ENCODE data around the gene HERC3. TPM values are rescaled to one million over a fixed set of nuclear protein-coding genes. Genes with fewer than 3 reads are reported as not detected.

The HERC3 gene
- total and polyA plus RNA-seq, 2 experiments from 2014 or later: 2.2 to 2.4 TPM

DNA sequence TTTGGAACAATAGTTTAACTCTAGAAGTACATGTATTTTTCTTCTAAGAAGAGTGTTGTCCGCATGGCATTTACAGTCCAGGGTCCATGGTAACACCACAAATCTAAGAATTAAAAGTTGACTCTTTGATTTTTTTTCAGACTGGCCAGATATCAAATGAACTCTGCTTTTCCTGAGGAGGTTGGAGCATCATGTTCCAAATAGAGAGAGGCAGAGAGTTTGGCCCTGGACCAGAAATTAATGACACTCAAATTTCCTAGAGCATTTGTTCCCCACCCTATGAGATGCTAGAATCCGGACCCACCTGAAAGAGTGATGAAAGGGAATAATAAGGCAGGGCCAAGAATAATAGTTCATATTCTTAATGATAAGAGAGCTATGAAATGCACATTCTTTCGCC is 152.3 kb downstream of the HERC3 start:
- no peak overlapping the region for H3K4me3 ChIP-seq
- peaks cover 20% of the 10 kb centered on the region for H3K4me1 ChIP-seq (ENCODE audit: insufficient read depth)
- H4K20me1 ChIP-seq (replicated peaks; ENCODE audit: insufficient read depth): no peaks in the 10 kb centered on the region
- no peak overlapping the region for H3K4me2 ChIP-seq
- H3K27ac ChIP-seq (ENCODE audit: low read depth): no peak overlapping the region
- ATAC-seq (no peak), DNase-seq (ENCODE audit: low spot score) (no peak)
- peaks cover 20% of the 10 kb centered on the region for H3K36me3 Mint-ChIP-seq (ENCODE audit: low read depth)
- no peaks in the 10 kb centered on the region for H3F3A ChIP-seq (replicated peaks; ENCODE audit: low read depth)
- no peaks in the 10 kb centered on the region for H3K27me3 ChIP-seq (ENCODE audit: insufficient read depth)
- no peaks in the 10 kb centered on the region; the same call in 2 of the 3 replicates for H3K9me3 Mint-ChIP-seq
- H3K9me2 ChIP-seq (ENCODE audit: insufficient read depth): no peaks in the 10 kb centered on the region; the same call in 1 of the 2 replicates
- H3K4me1 Mint-ChIP-seq: peaks cover 20% of the 10 kb centered on the region
- peaks cover 6% of the 10 kb centered on the region; the same call in 1 of the 2 replicates for H3K36me3 ChIP-seq (ENCODE audit: insufficient read depth)
- H3K27ac Mint-ChIP-seq: no peak overlapping the region
- H3K79me2 ChIP-seq (replicated peaks; ENCODE audit: insufficient read depth): no peaks in the 10 kb centered on the region
- no peak overlapping the region for H3K4me3 Mint-ChIP-seq
- peaks cover 2% of the 10 kb centered on the region for H3K27me3 Mint-ChIP-seq (ENCODE audit: insufficient read depth, low read depth, poor library complexity)
- TF ChIP-seq, protein P1, sequence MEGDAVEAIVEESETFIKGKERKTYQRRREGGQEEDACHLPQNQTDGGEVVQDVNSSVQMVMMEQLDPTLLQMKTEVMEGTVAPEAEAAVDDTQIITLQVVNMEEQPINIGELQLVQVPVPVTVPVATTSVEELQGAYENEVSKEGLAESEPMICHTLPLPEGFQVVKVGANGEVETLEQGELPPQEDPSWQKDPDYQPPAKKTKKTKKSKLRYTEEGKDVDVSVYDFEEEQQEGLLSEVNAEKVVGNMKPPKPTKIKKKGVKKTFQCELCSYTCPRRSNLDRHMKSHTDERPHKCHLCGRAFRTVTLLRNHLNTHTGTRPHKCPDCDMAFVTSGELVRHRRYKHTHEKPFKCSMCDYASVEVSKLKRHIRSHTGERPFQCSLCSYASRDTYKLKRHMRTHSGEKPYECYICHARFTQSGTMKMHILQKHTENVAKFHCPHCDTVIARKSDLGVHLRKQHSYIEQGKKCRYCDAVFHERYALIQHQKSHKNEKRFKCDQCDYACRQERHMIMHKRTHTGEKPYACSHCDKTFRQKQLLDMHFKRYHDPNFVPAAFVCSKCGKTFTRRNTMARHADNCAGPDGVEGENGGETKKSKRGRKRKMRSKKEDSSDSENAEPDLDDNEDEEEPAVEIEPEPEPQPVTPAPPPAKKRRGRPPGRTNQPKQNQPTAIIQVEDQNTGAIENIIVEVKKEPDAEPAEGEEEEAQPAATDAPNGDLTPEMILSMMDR (conservative IDR thresholded peaks at IDR 0.05; ENCODE audit: low read depth in 2 of 2): no peak
- no peak for TF ChIP-seq ZNF331 (CRISPR knock-in tag; IDR thresholded peaks at IDR 0.05; ENCODE audit: low read depth)
- TF ChIP-seq ZNF114 (CRISPR knock-in tag; IDR thresholded peaks at IDR 0.05): no peak
- TF ChIP-seq, protein P2, sequence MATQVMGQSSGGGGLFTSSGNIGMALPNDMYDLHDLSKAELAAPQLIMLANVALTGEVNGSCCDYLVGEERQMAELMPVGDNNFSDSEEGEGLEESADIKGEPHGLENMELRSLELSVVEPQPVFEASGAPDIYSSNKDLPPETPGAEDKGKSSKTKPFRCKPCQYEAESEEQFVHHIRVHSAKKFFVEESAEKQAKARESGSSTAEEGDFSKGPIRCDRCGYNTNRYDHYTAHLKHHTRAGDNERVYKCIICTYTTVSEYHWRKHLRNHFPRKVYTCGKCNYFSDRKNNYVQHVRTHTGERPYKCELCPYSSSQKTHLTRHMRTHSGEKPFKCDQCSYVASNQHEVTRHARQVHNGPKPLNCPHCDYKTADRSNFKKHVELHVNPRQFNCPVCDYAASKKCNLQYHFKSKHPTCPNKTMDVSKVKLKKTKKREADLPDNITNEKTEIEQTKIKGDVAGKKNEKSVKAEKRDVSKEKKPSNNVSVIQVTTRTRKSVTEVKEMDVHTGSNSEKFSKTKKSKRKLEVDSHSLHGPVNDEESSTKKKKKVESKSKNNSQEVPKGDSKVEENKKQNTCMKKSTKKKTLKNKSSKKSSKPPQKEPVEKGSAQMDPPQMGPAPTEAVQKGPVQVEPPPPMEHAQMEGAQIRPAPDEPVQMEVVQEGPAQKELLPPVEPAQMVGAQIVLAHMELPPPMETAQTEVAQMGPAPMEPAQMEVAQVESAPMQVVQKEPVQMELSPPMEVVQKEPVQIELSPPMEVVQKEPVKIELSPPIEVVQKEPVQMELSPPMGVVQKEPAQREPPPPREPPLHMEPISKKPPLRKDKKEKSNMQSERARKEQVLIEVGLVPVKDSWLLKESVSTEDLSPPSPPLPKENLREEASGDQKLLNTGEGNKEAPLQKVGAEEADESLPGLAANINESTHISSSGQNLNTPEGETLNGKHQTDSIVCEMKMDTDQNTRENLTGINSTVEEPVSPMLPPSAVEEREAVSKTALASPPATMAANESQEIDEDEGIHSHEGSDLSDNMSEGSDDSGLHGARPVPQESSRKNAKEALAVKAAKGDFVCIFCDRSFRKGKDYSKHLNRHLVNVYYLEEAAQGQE (IDR thresholded peaks at IDR 0.05; ENCODE audit: unreplicated experiment): no peak
- TF ChIP-seq, protein P3, sequence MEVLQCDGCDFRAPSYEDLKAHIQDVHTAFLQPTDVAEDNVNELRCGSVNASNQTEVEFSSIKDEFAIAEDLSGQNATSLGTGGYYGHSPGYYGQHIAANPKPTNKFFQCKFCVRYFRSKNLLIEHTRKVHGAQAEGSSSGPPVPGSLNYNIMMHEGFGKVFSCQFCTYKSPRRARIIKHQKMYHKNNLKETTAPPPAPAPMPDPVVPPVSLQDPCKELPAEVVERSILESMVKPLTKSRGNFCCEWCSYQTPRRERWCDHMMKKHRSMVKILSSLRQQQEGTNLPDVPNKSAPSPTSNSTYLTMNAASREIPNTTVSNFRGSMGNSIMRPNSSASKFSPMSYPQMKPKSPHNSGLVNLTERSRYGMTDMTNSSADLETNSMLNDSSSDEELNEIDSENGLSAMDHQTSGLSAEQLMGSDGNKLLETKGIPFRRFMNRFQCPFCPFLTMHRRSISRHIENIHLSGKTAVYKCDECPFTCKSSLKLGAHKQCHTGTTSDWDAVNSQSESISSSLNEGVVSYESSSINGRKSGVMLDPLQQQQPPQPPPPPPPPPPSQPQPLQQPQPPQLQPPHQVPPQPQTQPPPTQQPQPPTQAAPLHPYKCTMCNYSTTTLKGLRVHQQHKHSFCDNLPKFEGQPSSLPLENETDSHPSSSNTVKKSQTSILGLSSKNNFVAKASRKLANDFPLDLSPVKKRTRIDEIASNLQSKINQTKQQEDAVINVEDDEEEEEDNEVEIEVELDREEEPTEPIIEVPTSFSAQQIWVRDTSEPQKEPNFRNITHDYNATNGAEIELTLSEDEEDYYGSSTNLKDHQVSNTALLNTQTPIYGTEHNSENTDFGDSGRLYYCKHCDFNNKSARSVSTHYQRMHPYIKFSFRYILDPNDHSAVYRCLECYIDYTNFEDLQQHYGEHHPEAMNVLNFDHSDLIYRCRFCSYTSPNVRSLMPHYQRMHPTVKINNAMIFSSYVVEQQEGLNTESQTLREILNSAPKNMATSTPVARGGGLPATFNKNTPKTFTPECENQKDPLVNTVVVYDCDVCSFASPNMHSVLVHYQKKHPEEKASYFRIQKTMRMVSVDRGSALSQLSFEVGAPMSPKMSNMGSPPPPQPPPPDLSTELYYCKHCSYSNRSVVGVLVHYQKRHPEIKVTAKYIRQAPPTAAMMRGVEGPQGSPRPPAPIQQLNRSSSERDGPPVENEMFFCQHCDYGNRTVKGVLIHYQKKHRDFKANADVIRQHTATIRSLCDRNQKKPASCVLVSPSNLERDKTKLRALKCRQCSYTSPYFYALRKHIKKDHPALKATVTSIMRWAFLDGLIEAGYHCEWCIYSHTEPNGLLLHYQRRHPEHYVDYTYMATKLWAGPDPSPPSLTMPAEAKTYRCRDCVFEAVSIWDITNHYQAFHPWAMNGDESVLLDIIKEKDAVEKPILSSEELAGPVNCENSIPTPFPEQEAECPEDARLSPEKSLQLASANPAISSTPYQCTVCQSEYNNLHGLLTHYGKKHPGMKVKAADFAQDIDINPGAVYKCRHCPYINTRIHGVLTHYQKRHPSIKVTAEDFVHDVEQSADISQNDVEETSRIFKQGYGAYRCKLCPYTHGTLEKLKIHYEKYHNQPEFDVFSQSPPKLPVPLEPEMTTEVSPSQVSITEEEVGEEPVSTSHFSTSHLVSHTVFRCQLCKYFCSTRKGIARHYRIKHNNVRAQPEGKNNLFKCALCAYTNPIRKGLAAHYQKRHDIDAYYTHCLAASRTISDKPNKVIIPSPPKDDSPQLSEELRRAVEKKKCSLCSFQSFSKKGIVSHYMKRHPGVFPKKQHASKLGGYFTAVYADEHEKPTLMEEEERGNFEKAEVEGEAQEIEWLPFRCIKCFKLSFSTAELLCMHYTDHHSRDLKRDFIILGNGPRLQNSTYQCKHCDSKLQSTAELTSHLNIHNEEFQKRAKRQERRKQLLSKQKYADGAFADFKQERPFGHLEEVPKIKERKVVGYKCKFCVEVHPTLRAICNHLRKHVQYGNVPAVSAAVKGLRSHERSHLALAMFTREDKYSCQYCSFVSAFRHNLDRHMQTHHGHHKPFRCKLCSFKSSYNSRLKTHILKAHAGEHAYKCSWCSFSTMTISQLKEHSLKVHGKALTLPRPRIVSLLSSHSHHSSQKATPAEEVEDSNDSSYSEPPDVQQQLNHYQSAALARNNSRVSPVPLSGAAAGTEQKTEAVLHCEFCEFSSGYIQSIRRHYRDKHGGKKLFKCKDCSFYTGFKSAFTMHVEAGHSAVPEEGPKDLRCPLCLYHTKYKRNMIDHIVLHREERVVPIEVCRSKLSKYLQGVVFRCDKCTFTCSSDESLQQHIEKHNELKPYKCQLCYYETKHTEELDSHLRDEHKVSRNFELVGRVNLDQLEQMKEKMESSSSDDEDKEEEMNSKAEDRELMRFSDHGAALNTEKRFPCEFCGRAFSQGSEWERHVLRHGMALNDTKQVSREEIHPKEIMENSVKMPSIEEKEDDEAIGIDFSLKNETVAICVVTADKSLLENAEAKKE (CRISPR knock-in tag; IDR thresholded peaks at IDR 0.05): no peak
- TF ChIP-seq, protein P4, sequence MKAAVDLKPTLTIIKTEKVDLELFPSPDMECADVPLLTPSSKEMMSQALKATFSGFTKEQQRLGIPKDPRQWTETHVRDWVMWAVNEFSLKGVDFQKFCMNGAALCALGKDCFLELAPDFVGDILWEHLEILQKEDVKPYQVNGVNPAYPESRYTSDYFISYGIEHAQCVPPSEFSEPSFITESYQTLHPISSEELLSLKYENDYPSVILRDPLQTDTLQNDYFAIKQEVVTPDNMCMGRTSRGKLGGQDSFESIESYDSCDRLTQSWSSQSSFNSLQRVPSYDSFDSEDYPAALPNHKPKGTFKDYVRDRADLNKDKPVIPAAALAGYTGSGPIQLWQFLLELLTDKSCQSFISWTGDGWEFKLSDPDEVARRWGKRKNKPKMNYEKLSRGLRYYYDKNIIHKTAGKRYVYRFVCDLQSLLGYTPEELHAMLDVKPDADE (IDR thresholded peaks at IDR 0.05): no peak
- TF ChIP-seq JUNB (IDR thresholded peaks at IDR 0.05; ENCODE audit: unreplicated experiment): no peak
- no peak for TF ChIP-seq CREB1 (CRISPR knock-in tag; IDR thresholded peaks at IDR 0.05; ENCODE audit: low read depth)
- no peak for TF ChIP-seq EZH2 (IDR thresholded peaks at IDR 0.05; ENCODE audit: low read depth, unreplicated experiment)
- TF ChIP-seq NANOG (IDR thresholded peaks at IDR 0.05; ENCODE audit: borderline replicate concordance): no peak
- no peak for TF ChIP-seq POLR2AphosphoS5 (IDR thresholded peaks at IDR 0.05; ENCODE audit: low read depth)
- no peak for TF ChIP-seq EZH2phosphoT487 (IDR thresholded peaks at IDR 0.05; ENCODE audit: unreplicated experiment)
- TF ChIP-seq STAT1 (IDR thresholded peaks at IDR 0.05; ENCODE audit: unreplicated experiment): no peak
- no peak overlapping the region for H2AFZ ChIP-seq
